Cardiac septum (tissue), 1 donor: ENCODE measurements around the gene PTPRD. TPM values are rescaled to one million over a fixed set of nuclear protein-coding genes. Genes with fewer than 3 reads are reported as not detected.

Experiments used
- DNase-seq: peaks from one replicate; pipeline ENCODE4 v3.0.0-alpha.2; 2020; ENCODE audit warnings: low spot score
- intact Hi-C: fragments of 100-400 bp; cut with DNase I; formaldehyde crosslinking; loops from one replicate; pipeline ENCODE4 v1.14.0; 2022
- total RNA-seq: library from RNA; stranded (reverse); fragmentation: NEBNext Ultra II Directional; extraction: Animal tissue kit (Norgen Biotek cat#: 25700); gene quantifications from one replicate; pipeline ENCODE4 v1.2.1, GENCODE V29; 2021
- donor health status: DM: no; HTN: no; CAD: no.

PTPRD gene
- total RNA-seq, 1 donor from 2014 or later: 13.0 TPM

GRCh38 chr9:8644571-8644970 lies 1968.2 kb downstream of the PTPRD start:
- DNase-seq: no peak
- intact Hi-C loops: no loop called here

DNA sequence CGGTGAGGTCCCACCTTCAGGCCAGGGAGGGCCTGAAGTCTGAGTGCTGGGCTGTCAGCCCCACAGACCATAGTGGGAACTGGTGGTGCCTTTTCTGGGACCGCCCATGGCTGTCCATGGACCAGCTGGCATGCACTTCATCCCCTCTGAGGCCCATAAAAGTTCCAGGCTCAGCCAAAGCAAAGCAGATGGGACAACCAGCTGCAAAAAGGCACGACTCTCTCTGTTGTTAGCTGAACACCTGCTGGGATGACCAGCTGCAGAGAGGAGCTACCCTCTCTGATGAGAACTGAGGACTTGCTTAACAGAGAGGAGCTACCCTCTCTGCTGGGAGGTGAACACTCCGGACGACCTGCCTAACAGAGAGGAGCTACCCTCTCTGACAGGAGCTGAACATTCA lies 1968.9 kb downstream of the PTPRD start:
- DNase-seq: no peak
- intact Hi-C loops: no loop called here

GRCh38 chr9:8643464-8643863 lies 1969.3 kb downstream of the PTPRD start:
- DNase-seq: no peak
- intact Hi-C loops: no loop called here

- DNase-seq: no peak
- intact Hi-C loops: no loop called here
Observed at GRCh38 chr9:8640761-8641160, 1972.0 kb downstream of the PTPRD start.

DNA sequence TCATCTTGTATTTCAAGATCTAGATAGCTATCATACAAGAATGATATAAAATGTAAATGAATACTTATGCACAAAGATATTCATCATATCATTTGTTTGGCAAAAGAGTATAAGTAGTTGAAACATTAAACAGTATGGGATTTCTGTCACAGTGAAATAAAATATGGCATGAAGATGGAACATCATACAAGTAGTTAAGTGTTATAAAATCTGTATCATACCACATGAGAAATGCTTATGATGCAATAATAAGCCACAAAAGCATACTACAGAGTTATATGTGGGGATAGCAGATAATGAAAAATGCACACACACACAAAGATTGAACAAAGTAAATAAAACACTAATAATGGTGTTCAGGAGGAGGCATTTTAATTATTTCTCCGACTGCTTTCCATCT lies 1975.2 kb downstream of the PTPRD start:
- intact Hi-C loops: no loop called here
- DNase-seq: no peak

GRCh38 chr9:8633784-8634183 lies 1979.0 kb downstream of the PTPRD start:
- DNase-seq: no peak
- intact Hi-C loops: no loop called here

DNA sequence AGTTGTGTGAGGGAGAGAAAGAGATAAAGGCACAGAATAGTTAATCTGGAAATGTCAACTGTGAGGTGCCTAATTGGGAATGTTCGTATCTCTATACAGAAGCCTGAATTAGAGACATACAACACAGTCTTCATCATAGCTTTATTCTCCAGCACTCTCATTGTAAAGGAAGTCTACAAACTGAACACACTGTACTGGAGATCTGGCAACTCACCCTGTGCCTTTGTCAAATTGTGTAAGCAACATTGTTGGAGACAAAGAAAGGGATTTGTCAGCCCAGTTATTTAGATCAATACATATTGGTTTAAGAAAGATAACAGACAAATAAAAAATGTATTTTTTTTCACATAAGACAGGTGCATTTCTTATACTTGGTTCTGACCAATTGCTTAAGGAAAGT lies 1980.3 kb downstream of the PTPRD start:
- intact Hi-C loops: no loop called here
- DNase-seq: no peak

DNA sequence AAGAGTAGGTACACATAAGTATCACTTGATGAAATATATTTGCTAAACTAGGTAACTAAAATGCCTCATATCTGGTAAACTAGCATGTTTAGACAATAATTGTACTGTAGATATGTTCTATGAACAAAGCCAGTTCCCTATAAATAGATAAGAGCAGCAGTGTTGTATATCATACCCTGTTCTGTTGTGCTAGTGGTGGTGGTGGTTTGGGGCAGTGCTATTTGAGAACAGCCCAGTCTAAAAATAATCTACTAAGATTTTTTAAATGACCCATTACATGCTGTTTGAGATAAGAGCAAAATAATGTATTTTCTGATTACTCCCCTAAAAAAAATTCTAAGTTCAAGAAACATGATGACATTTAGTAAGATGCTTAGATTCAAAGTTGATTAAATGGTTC lies 1984.0 kb downstream of the PTPRD start:
- no peak for DNase-seq
- intact Hi-C loops: no loop called here

GRCh38 chr9:8627976-8628679 lies 1984.7 kb downstream of the PTPRD start:
- intact Hi-C loops: no loop called here
- DNase-seq: no peak

- no peak for DNase-seq
- intact Hi-C loops: no loop called here
Observed at GRCh38 chr9:8622871-8623270, 1989.9 kb downstream of the PTPRD start.

- no peak for DNase-seq
- intact Hi-C loops: no loop called here
Observed at GRCh38 chr9:8622222-8622802, 1990.5 kb downstream of the PTPRD start.

DNA sequence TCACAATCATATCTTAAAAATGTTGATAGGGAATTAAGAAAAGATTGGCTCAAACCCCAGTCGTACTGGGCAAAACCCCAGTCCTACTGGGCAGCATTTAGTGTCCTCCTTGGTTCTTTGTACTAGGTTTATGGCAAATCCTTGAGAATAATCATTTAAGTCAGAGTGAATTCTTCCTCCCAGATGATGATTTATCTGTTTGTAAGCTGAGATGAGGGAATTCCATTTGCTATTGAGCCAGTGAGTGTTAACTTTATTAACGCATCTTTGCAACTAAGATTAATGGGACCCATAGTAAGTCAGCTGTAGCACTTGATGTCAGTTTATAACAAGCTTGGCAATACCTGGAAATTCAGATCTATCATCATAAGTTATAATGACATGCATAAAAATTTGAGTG lies 1991.4 kb downstream of the PTPRD start:
- DNase-seq: no peak
- intact Hi-C loops: no loop called here

DNA sequence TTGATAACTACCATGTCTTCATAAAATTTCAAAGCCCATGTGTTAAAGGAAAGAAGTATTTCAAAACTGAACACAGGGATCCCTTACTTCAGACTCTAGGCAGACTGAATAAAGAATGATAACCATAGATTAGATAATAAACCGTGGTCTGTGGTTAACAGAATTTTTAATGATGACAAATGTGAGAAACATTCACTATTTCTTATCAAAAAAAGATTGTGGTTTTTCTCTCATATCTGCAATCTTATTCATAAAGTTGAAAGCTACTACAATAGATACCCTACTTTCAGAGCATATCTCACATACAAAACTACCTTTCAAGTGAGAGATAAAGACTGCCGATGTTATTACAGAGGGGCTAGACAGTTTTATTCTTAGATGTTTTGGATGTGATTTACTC lies 1996.4 kb downstream of the PTPRD start:
- intact Hi-C loops: no loop called here
- no peak for DNase-seq

- intact Hi-C loops: no loop called here
- DNase-seq: no peak
Observed at GRCh38 chr9:8614926-8615440, 1997.8 kb downstream of the PTPRD start.

GRCh38 chr9:8613346-8613825 lies 1999.4 kb downstream of the PTPRD start:
- intact Hi-C loops: no loop called here
- DNase-seq: no peak

DNA sequence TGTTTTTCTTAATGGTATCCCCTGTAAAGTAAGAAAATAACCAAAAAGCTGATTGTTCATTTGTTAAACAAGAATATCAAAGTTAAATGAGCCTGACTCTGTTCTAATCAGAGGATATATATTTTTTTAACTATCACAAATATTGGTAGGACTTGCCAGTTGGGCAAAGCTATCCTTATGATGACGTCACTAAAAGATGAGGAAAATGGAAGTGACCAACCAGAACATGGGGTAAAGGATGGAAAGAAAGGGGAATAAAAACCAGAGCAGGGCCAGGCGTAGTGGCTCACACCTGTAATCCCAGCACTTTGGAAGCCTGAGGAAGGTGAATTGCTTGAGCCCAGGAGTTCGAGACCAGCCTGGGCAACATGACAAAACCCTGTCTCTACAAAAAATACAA lies 2001.6 kb downstream of the PTPRD start:
- intact Hi-C loops: no loop called here
- no peak for DNase-seq

DNA sequence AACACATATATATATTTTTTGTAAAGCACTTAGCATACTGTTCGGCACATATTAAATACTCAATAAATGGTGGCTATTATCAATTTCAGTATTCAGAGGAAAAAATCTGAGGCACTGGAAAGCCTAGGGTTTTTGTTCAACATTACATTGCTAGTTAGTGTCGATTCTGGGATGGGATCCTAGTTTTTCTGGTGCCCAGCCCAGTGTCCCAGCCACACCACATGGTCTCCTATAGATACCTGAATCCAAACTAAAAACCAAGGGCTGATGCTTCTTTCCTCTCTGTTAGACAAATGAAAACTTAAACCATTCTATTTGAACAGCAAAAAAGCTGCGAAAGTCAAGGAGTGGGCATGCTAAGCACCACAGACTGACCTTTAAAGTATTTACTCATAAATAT lies 2002.5 kb downstream of the PTPRD start:
- no peak for DNase-seq
- intact Hi-C loops: no loop called here

DNA sequence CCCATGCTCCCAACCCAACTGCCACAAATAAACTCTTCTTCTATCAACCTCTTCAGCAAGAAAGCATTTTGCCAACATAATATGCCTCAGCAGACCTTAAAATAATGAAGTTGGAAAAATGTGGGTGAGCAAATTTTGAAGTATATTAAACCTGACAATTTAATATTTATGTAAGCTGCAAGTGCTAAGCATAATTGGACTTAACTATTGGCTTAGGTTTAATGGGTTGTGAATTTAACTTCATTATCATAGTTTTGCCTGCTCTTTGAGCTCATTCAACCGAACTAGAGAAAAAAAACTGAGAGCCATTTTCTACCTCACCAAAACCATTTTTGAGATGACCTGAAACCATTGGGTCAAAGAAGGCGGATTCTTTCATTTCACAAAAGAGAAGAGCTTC lies 2007.7 kb downstream of the PTPRD start:
- intact Hi-C loops: no loop called here
- DNase-seq: no peak

- DNase-seq: no peak
- intact Hi-C loops: no loop called here
Observed at GRCh38 chr9:8604201-8604600, 2008.6 kb downstream of the PTPRD start.

GRCh38 chr9:8600914-8601680 lies 2011.7 kb downstream of the PTPRD start:
- no peak for DNase-seq
- intact Hi-C loops: no loop called here

DNA sequence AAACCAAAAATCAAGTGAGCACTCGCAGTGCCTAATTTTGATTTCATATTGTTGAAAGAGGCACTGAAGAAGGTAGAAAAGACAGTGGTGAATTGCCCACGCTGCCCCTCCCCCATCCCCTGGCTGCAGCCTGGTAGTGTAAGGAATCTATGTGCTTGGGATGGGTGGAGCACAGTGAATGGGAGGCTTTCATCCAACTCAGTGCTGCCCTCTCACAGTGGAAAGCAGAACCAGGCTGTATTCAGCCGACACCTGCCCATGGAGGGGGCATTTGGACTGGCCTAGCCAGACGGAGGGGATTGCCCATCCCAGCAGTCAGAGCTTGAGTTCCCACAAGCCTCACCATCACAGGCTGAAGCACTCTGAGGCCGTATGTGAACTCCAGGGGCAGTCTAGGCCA lies 2012.9 kb downstream of the PTPRD start:
- intact Hi-C loops: no loop called here
- DNase-seq: no peak
